ENCODE results near the gene THPO. TPM values are rescaled to one million over a fixed set of nuclear protein-coding genes. Genes with fewer than 3 reads are reported as not detected.

The THPO gene
- total and polyA plus RNA-seq, 2 experiments from 2014 or later = 0.14 to 1.9 TPM

GRCh38 chr3:184361932-184362667, 15.9 kb downstream of the THPO start:
- peaks cover 25% of the 10 kb centered on the region for H3K4me1 Mint-ChIP-seq
- H3K36me3 ChIP-seq (ENCODE audit: insufficient read depth) = peaks cover 11% of the 10 kb centered on the region
- peaks cover 14% of the 10 kb centered on the region for H3K27me3 ChIP-seq (ENCODE audit: insufficient read depth)
- H3K9me3 Mint-ChIP-seq = peaks cover 2% of the 10 kb centered on the region; the same call in 1 of the 3 replicates
- H3K27ac ChIP-seq (ENCODE audit: low read depth) = peak overlapping the region; percentile 88
- H4K20me1 ChIP-seq (replicated peaks; ENCODE audit: insufficient read depth) = peaks cover 3% of the 10 kb centered on the region; the same call in 1 of the 2 replicates
- H3K4me3 ChIP-seq = peak overlapping the region; percentile 82
- H3K27me3 Mint-ChIP-seq (ENCODE audit: insufficient read depth, low read depth, poor library complexity) = peaks cover 22% of the 10 kb centered on the region
- H3K4me1 ChIP-seq (ENCODE audit: insufficient read depth) = peaks cover 19% of the 10 kb centered on the region
- peak overlapping the region; percentile 99 for H3K4me3 Mint-ChIP-seq
- TF ChIP-seq ETS1 (IDR thresholded peaks at IDR 0.05) = no peak
- TF ChIP-seq EZH2phosphoT487 (IDR thresholded peaks at IDR 0.05; ENCODE audit: unreplicated experiment) = no peak
- TF ChIP-seq JUNB (IDR thresholded peaks at IDR 0.05; ENCODE audit: unreplicated experiment) = no peak
- no peak for TF ChIP-seq CTCF (conservative IDR thresholded peaks at IDR 0.05; ENCODE audit: low read depth in 2 of 2)
- TF ChIP-seq STAT1 (IDR thresholded peaks at IDR 0.05; ENCODE audit: unreplicated experiment) = no peak
- TF ChIP-seq POLR2AphosphoS5 (IDR thresholded peaks at IDR 0.05; ENCODE audit: low read depth) = no peak
- no peak for TF ChIP-seq CREB1 (CRISPR knock-in tag; IDR thresholded peaks at IDR 0.05; ENCODE audit: low read depth)
- TF ChIP-seq REST (IDR thresholded peaks at IDR 0.05; ENCODE audit: unreplicated experiment) = no peak
- no peak for TF ChIP-seq ZNF331 (CRISPR knock-in tag; IDR thresholded peaks at IDR 0.05; ENCODE audit: low read depth)
- no peak for TF ChIP-seq ZNF462 (CRISPR knock-in tag; IDR thresholded peaks at IDR 0.05)
- TF ChIP-seq EZH2 (IDR thresholded peaks at IDR 0.05; ENCODE audit: low read depth, unreplicated experiment) = no peak
- TF ChIP-seq NANOG (IDR thresholded peaks at IDR 0.05; ENCODE audit: borderline replicate concordance) = no peak
- TF ChIP-seq ZNF114 (CRISPR knock-in tag; IDR thresholded peaks at IDR 0.05) = no peak
- peak; percentile 18 for ATAC-seq
- H3K4me2 ChIP-seq = peak overlapping the region; percentile 96
- H3K79me2 ChIP-seq (replicated peaks; ENCODE audit: insufficient read depth) = peaks cover 26% of the 10 kb centered on the region
- peak overlapping the region; percentile 43; the same call in 1 of the 2 replicates for H2AFZ ChIP-seq
- H3K36me3 Mint-ChIP-seq (ENCODE audit: low read depth) = peaks cover 36% of the 10 kb centered on the region
- peak overlapping the region; percentile 90 for H3K27ac Mint-ChIP-seq
- no peaks in the 10 kb centered on the region for H3K9me2 ChIP-seq (ENCODE audit: insufficient read depth)
- H3F3A ChIP-seq (replicated peaks; ENCODE audit: low read depth) = peaks cover 3% of the 10 kb centered on the region; the same call in 1 of the 2 replicates
- peak; percentile 54 for DNase-seq (ENCODE audit: low spot score)
